Measurements from ENCODE around the gene ADCY3. TPM values are rescaled to one million over a fixed set of nuclear protein-coding genes. Genes with fewer than 3 reads are reported as not detected.

Gene ADCY3
- polyA plus RNA-seq, 1 donor from 2014 or later, result 28.8 TPM

DNA sequence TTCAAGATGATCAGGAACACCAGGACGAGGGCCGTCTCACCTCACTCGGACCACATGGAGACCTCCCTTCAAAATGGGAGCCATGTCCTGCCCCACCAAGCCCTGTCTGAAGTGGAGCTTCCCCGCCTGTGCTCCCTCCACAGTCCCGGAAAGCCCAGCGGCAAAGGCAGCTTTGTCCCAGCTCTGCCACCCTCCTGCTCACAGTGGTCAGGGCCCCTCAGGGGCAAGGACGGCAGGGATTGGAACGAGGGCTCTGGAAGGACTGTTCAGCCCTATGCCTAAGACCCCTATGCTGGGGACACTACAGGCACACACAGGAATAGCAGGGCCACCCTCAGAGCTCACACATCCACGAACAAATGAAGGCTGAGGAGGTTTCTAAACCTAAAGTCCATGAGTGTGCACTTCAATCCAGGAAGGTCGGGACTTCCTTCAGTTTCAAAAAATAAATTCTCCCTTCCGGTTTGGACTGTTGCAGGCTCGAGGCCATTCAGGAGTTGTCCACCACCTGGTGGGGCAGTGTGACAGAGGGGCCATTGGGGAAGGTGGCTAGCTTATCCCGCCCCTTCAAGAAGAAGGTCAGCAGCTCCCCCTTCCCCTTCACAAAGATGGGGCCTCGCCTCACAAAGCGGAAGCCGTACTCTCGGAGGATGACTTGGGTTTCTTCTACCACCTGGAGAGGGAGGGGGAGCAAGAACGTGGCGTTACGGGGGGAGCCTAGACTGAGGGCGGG is 100.4 kb downstream of the ADCY3 start (continued):
- TF ChIP-seq TAF1 (IDR thresholded peaks at IDR 0.05; ENCODE audit: low read depth) (no peak), POLR2AphosphoS5 (IDR thresholded peaks at IDR 0.05) (no peak)

DNA sequence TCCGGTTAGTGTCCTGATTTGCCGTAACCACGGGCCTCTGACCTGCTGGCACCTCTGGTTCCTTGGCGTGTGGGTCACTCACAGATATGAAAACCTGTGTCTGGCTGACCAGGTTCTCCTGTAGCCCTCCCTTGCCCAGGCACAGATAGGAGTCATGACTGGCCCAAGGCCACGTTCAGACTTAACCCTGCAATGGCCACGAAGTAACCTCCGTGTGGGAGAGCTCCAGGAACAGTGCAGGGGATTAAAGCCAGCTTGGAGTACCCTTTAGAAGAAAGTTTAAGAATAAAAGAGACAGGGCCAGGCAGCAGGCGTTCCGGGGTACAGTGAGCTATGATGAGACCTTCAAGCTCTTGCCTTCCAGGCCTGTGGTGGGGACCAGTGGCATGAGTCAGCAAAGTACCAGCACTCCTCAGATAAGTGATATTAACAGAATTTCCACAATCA is 101.3 kb downstream of the ADCY3 start:
- H3K4me3 ChIP-seq (ENCODE audit: low read length), result no peak overlapping the region
- H3K79me2 ChIP-seq (replicated peaks; ENCODE audit: insufficient read depth, low read length), result no peaks in the 10 kb centered on the region
- H3K27ac ChIP-seq (ENCODE audit: low read length), result no peak overlapping the region
- H2AFZ ChIP-seq (ENCODE audit: low read depth, low read length), result no peak overlapping the region
- no peaks in the 10 kb centered on the region for H3F3A ChIP-seq (ENCODE audit: insufficient read depth, low read length, poor library complexity, severe bottlenecking)
- no peak overlapping the region for H3K9ac ChIP-seq (ENCODE audit: low read length)
- no peak overlapping the region for H3K4me2 ChIP-seq (ENCODE audit: low read length)
- no peaks in the 10 kb centered on the region for H4K20me1 ChIP-seq (ENCODE audit: insufficient read depth)
- no peaks in the 10 kb centered on the region for H3K27me3 ChIP-seq (ENCODE audit: insufficient read depth, low read depth, low read length)
- no peaks in the 10 kb centered on the region for H3K9me3 ChIP-seq (ENCODE audit: low read length)
- TF ChIP-seq, protein P1, sequence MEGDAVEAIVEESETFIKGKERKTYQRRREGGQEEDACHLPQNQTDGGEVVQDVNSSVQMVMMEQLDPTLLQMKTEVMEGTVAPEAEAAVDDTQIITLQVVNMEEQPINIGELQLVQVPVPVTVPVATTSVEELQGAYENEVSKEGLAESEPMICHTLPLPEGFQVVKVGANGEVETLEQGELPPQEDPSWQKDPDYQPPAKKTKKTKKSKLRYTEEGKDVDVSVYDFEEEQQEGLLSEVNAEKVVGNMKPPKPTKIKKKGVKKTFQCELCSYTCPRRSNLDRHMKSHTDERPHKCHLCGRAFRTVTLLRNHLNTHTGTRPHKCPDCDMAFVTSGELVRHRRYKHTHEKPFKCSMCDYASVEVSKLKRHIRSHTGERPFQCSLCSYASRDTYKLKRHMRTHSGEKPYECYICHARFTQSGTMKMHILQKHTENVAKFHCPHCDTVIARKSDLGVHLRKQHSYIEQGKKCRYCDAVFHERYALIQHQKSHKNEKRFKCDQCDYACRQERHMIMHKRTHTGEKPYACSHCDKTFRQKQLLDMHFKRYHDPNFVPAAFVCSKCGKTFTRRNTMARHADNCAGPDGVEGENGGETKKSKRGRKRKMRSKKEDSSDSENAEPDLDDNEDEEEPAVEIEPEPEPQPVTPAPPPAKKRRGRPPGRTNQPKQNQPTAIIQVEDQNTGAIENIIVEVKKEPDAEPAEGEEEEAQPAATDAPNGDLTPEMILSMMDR (IDR thresholded peaks at IDR 0.05; ENCODE audit: poor library complexity, severe bottlenecking), result no peak
- TF ChIP-seq MXI1 (conservative IDR thresholded peaks at IDR 0.05; ENCODE audit: poor library complexity, severe bottlenecking) (no peak), POLR2AphosphoS5 (IDR thresholded peaks at IDR 0.05) (no peak), EZH2 (IDR thresholded peaks at IDR 0.05; ENCODE audit: borderline replicate concordance, insufficient read depth, low read length, poor library complexity, severe bottlenecking) (no peak), SMC3 (conservative IDR thresholded peaks at IDR 0.05; ENCODE audit: poor library complexity) (no peak), EP300 (conservative IDR thresholded peaks at IDR 0.05; ENCODE audit: poor library complexity, severe bottlenecking) (no peak), TAF1 (IDR thresholded peaks at IDR 0.05; ENCODE audit: low read depth) (no peak), RAD21 (conservative IDR thresholded peaks at IDR 0.05) (no peak)
- TF ChIP-seq, protein P2, sequence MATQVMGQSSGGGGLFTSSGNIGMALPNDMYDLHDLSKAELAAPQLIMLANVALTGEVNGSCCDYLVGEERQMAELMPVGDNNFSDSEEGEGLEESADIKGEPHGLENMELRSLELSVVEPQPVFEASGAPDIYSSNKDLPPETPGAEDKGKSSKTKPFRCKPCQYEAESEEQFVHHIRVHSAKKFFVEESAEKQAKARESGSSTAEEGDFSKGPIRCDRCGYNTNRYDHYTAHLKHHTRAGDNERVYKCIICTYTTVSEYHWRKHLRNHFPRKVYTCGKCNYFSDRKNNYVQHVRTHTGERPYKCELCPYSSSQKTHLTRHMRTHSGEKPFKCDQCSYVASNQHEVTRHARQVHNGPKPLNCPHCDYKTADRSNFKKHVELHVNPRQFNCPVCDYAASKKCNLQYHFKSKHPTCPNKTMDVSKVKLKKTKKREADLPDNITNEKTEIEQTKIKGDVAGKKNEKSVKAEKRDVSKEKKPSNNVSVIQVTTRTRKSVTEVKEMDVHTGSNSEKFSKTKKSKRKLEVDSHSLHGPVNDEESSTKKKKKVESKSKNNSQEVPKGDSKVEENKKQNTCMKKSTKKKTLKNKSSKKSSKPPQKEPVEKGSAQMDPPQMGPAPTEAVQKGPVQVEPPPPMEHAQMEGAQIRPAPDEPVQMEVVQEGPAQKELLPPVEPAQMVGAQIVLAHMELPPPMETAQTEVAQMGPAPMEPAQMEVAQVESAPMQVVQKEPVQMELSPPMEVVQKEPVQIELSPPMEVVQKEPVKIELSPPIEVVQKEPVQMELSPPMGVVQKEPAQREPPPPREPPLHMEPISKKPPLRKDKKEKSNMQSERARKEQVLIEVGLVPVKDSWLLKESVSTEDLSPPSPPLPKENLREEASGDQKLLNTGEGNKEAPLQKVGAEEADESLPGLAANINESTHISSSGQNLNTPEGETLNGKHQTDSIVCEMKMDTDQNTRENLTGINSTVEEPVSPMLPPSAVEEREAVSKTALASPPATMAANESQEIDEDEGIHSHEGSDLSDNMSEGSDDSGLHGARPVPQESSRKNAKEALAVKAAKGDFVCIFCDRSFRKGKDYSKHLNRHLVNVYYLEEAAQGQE (IDR thresholded peaks at IDR 0.05; ENCODE audit: borderline replicate concordance), result no peak
- peaks cover 10% of the 10 kb centered on the region for H3K36me3 ChIP-seq (ENCODE audit: insufficient read depth, low read length)
- H3K9me2 ChIP-seq (ENCODE audit: insufficient read depth, low read length), result no peaks in the 10 kb centered on the region

DNA sequence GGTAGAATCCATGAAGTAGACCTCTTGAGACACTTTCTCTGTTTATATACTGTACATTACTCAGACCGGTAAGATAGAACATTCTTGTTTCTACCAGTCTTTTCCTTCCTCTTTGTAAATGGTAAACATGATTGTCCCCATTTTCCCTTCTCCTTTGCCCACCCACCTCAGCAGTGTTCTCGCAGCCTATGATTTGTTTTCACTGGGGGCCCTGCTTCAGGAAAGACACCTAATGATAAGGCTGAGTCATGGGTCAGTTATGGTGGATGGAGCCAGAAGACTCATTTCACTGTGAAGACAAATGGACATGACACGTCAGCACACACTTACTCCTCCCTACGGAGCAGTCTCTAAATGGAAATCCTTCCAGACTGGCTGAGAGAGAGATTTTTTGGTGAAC is 103.2 kb downstream of the ADCY3 start:
- no peaks in the 10 kb centered on the region for H3K27me3 ChIP-seq (ENCODE audit: insufficient read depth, low read depth, low read length)
- no peaks in the 10 kb centered on the region for H4K20me1 ChIP-seq (ENCODE audit: insufficient read depth)
- no peaks in the 10 kb centered on the region for H3F3A ChIP-seq (ENCODE audit: insufficient read depth, low read length, poor library complexity, severe bottlenecking)
- H3K36me3 ChIP-seq (ENCODE audit: insufficient read depth, low read length), result peaks cover 10% of the 10 kb centered on the region
- H3K79me2 ChIP-seq (replicated peaks; ENCODE audit: insufficient read depth, low read length), result peaks cover 9% of the 10 kb centered on the region
- TF ChIP-seq SMC3 (conservative IDR thresholded peaks at IDR 0.05; ENCODE audit: poor library complexity) (no peak), MXI1 (conservative IDR thresholded peaks at IDR 0.05; ENCODE audit: poor library complexity, severe bottlenecking) (no peak), EP300 (conservative IDR thresholded peaks at IDR 0.05; ENCODE audit: poor library complexity, severe bottlenecking) (no peak), RAD21 (conservative IDR thresholded peaks at IDR 0.05) (no peak), TAF1 (IDR thresholded peaks at IDR 0.05; ENCODE audit: low read depth) (no peak)
- no peak overlapping the region for H3K4me3 ChIP-seq (ENCODE audit: low read length)
- no peak overlapping the region for H3K4me2 ChIP-seq (ENCODE audit: low read length)
- H2AFZ ChIP-seq (ENCODE audit: low read depth, low read length), result no peak overlapping the region
- no peak overlapping the region for H3K9ac ChIP-seq (ENCODE audit: low read length)
- no peak overlapping the region for H3K27ac ChIP-seq (ENCODE audit: low read length)
- H3K9me2 ChIP-seq (ENCODE audit: insufficient read depth, low read length), result no peaks in the 10 kb centered on the region
- no peaks in the 10 kb centered on the region for H3K9me3 ChIP-seq (ENCODE audit: low read length)

Measured in neural cell (in vitro differentiated cells).